Activated T-cell treated with anti-CD3 and anti-CD28 coated beads for 1 hour (primary cell): Measurements from ENCODE around the gene NPPB.
"Not testable (repeated sequence)": the region's sequence is repeated elsewhere in the genome, so short reads cannot be mapped to it uniquely, and the experiment has no call there.

Experiments used
- DNase-seq: peaks from one replicate; pipeline ENCODE4 v3.0.0-alpha.2; 2020; ENCODE audit warnings: low read depth

Gene NPPB

DNA sequence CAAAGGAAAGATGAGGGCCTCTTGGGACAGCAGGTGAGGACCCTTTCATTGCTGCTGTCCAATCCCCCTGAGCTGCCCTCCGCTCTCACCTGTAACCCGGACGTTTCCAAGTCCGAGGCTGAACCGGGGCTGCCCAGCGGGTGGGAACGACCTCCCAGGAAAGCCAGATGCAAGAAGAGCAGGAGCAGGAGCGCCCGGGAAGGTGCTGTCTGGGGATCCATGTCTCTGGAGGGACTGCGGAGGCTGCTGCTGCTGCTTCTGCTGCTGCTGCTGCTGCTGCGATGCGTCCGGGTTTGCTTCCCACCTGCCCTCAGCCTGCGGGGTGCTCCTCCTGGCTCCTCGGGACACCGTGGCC lies at the start of gene NPPB:
TSS of gene NPPB (minus strand) at position 333 of the 355 bp plus-strand sequence. CDS start at position 221, 112 bp downstream.
- DNase-seq: no peak

DNA sequence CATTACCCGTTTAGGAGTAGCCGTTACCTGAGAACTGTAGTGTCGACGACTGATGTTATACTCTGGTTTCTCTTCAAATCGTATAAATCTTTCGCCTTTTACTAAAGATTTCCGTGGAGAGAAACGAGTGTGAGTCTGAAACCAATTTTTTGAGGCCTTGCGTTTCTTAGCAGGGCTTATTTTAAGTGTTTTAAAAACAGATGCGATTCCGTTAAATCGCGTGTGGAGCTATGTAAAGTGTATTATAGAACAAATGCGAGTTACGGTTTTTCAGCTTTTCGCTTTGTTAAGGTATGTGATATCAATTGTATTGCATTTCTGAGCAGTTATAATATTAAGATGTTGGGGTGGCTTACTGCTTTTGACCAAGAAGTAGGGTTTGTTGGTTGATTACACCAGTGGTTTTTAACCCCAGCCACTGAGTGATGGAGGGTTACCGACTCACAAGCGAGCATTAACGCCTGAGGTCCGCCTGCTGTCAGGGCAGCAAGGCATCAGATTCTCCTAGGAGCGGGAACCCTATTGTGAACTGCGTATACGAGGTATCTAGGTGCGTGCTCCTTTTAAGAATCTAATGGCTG lies 49.4 kb upstream of the NPPB start:
- peak; percentile 36 for DNase-seq

DNA sequence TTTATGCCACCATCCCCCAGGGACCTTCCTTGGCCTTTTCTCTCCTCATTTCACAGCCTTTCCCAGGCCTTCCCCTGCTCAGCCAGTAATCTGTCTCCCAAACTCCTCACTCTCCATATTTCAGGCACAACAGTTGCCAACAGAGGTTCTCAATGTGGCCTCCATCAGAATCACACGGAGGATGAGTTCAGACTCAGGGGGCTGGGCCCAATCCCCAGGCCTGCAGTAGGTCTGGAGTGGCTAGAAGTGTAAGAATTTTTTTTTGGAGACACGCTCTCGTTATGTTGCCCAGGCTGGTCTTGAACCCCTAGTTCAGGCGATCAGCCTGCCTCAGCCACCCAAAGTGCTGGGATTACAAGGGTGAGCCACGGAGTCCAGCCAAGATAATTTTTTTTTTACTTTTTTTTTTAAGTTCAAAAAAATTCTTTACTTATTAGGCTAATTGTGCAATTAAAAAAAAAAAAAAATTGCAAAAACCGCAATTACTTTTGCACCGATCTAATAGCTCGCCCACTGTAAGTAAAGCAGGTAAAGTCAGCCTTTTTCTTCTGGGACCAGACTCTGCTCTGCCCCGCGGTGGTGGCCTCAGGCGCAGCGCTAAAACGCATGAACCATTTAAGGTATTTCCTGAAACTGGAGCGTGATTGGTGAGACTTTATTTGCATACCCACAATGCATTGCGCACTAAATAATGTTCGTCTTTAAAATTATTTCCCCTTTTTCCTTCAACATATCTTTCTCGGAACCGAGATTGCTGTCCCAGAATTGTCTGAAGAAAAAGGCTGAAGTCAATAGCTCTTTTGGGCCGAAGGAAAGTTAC lies 48.7 kb upstream of the NPPB start:
- peak; percentile 69 for DNase-seq

DNA sequence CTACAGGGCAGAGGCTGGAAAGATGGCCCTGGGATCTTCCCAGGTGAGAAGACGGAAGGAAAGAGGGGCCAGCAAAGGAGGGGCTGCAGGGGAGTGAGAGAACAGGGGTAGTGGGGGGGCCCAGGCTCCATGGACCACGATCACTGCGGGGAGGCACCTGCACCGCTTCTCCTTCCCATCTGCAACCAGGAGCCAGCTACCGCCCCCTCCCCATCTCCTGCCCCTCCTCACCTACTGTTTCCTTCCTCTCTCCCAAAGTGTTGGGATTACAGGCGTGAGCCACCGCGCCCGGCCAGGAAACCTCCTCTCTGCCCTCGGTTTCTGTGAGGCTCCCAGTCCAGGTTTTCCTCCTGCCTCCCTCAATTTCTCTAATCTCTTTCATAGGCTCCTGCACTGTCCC lies 48.1 kb upstream of the NPPB start:
- DNase-seq: no peak

DNA sequence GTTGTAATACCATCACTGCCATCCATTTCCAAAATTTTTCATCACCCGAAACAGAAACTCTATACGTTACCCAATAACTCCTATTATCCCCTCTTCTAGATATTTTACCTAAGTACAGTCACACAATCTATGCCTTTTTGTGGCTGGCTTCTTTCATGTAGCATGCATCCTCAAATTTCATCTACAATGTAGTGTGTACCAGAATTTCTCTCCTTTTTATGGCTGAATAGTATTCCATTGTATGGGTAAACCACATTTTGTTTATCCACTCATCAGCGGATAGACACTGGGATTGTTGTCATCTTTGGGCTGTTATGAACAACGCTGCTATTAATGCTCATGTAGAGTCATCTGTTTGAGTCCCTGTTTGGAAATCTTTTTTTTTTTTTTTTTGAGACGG lies 46.2 kb upstream of the NPPB start:
- DNase-seq: no peak

DNA sequence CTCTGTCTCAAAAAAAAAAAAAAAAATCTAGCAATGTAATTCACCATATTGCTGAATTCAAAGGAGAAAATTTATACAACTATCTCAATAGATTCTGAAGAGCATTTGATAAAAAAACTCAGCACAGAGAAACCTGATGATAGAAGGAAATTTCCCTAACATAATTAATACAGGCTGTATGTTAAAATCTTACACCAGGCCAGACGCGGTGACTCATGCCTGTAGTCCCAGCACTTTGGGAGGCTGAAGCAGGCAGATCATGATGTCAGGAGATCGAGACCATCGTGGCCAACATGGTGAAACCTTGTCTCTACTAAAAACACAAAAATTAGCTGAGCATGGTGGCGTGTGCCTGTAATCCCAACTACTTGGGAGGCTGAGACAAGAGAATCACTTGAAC lies 45.4 kb upstream of the NPPB start:
- not testable (repeated sequence) for DNase-seq

DNA sequence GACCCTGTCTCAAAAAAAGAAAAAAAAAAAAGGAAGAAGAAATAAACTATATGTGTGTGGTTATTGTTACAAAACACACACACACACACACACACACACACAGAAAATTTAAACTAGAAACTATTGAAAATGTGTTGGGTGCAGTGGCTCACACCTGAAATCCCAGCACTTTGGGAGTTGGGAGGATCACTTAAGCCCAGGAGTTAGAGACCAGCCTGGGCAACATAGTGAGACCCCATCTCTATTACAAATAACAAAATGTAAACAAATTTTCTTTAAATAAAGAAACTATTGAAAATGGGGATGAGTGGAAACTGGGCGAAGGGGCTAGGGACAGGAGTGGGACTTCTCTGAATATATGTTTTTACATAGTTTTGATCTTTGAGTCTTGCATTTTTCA lies 44.5 kb upstream of the NPPB start:
- DNase-seq: no peak

DNA sequence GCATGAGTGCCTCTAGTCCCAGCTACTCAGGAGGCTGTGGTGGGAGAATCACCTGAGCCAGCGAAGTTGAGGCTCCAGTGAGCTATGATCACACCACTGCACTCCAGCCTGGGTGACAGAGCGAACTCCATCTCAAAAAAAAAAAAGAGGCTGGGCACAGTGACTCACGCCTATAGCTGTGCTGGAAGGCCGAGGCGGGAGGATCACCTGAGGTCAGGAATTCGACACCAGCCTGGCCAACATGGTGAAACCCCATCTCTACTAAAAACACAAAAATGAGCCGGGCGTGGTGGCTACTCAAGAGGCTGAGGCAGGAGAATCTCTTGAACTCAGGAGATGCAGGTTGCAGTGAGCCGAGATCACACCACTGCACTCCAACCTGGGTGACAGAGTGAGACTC lies 42.7 kb upstream of the NPPB start:
- not testable (repeated sequence) for DNase-seq

DNA sequence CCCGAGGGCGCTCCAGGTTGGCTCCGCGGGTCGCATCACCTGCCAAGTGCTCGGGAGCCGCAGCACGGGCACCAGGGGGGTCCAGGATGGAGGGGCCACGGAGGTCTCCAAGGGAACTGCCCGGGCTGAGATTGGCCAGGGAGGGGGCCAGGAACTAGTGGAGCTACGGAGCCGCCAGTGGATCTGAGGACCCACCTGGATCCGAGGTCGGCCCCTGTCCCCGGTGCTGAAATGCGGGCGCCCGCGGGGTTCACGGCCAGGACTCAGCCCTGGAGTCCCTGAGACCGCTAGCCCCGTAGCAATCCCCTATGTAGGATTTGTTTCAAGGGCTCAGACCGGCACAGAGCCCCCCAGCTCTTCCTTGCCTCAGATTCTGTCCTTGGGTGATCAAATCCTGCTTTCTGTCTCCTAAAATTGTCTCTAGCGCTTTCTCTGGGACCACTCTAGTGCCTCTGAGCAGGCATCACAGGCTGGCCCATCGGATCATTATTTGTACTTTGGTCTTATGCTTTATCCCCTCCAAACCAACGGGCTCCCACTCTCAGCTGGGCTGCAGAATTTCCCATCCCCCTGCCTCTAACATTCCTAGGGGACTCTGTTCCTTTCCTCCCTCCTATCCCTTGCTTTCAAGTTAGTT lies 40.2 kb upstream of the NPPB start:
- DNase-seq: no peak

DNA sequence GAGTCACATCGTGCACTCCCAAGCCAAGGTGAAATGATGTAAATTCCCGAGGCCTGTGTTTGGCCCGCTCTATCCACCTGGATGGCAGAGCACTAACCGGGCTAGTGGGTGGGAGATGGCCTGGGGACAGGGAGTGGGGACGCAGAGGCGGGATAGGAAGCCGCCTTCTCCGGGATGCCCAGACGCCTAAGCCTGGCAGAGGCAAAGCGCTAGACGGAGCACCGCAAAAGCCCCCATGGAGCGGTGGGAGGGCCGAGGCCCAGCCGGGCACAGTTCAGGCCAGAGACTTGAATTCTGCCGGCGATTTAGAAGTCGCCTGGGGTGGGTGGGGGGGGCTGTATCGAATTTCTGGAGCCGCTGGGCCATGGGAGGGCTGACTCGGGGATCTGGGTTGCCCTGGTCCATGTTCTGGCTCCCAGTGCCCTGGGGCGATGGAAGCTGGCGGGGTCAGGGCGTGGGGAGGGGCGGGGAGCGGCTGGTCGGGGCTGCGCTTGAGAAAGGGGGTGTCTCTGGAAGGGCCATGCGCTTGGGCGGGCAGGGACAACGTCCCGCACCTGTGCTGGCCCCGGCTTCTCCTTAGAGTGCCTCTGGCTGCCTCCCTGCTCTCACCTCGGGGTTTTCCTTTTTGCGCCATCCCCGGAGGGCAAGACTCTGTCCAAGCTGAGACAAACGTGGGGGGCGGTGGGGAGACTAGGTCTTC lies 39.5 kb upstream of the NPPB start:
- no peak for DNase-seq

DNA sequence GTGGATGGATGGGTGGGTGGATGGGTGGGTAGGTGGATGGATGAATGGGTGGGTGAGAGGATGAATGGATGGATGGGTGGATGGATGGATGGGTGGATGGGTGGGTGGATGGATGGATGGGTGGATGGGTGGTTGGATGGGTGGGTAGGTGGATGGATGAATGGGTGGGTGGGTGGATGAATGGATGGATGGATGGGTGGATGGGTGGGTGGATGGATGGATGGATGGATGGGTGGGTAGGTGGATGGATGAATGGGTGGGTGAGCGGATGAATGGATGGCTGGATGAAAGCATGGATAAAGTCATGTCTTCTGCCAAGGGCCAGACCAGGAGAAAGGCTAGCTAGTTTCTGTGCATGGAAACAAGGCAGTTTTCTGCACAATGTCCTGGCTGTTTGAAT lies 35.8 kb upstream of the NPPB start:
- not testable (repeated sequence) for DNase-seq

DNA sequence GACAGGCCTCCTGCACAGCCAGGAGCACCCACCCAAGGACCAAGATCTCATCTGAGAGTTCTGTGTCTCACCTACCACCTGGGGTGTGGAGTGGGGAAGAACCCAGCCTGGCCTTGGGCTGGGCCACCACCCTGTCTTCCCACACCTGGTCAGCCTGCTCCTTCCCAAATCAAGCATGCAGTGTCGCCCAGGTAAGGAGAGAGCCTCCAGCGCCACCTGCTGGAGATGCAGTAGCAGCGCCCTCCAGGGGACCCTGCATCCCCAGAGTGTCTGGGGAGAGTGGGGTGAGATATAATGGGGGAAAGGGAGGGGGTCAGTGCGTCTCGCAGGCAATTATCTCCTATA lies 35.1 kb upstream of the NPPB start:
- DNase-seq: peak; percentile 72

DNA sequence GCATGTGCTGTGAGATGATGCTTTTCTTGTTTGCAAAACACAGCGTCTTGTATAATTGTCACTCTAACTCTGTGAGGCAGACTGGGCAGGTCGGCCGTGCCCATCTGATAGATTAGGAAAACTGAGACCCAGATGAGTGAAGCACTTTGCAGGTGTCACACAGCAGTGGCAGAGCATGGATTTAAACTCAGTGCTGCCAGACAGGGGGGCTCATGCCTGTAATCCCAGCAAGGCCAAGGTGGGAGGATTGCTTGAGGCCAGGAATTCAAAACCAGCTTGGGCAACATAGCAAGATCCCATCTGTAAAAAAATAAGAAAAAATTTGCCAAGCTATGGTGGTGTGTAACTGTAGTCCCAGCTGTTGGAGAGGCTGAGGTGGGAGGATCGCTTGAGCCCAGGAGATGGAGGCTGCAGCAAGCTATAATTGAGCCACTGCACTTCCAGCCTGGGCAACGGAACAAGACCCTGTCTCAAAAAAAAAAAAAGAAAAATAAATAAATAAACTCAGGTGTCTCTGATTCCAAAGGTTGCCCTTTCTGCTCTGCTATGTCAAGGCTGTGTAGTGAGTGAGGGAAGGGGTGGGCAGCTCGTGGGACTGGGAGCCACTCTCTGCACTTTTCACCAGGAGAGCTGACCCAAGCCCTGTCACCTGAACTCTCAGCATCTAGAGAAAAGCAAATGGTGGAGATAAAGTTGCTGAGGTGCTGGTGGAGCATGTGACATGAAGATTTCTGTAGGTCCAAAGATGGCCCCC lies 32.9 kb upstream of the NPPB start:
- no peak for DNase-seq

DNA sequence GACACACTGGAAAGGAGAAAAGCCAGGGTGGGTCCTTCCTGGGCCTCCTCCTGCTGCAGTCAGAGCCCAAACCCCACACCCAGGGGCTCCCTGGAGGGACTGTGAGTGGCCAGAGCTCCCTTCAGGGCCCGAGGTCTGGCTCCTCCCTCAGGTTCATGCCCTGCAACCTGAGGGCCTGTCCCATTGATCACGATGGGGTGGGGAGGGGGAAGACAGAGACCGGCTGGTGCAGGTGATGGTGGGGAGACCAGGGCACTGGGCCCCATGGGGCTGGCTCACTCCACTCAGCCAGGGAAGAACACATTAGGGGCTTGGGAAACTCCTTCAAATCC lies 30.1 kb upstream of the NPPB start:
- no peak for DNase-seq

DNA sequence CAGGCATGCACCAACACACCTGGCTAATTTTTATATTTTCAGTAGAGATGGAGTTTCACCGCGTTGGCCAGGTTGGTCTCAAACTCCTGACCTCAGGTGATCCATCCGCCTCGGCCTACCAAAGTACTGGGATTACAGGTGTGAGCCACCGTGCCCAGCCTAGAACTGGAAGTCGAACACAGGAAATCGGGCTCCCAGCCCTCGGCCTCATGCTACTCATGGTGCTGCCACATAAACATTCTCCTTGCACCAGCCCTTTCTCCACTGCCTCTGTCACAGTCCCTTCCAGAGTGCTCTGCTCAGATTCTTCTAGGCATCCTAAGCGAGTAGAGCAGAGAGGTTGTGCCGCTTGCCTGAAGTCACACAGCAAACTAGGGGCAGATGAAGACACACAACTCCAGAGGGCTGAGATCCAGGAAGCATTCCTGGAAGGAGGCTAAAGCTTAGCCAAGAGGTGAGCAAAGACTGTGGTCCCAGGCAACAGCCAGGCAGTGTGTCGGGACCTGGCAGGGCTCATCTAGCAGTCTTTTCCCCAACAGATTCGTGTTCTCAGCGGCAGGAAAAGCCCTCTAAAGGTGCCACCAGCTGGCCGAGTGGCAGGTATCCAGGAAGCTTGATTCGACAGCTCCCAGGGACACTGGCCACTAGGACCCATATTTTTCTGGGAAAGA lies 29.6 kb upstream of the NPPB start:
- DNase-seq: no peak

DNA sequence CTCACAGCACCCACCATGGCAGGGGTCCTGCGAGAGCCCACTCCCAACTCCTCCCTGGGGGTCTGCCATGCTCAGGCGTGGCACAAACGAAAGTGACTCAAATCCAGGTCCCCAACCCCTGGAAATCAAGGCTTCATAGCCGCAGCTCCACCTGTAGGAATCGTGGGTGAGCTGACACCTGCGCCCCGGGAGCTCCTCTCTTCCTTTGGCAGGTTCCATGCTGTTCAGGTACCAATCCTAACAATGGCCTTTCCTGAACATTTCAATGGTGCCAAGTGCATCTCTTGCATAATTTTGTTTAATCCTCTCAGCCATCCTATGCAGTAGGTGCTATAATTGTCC lies 28.9 kb upstream of the NPPB start:
- no peak for DNase-seq

DNA sequence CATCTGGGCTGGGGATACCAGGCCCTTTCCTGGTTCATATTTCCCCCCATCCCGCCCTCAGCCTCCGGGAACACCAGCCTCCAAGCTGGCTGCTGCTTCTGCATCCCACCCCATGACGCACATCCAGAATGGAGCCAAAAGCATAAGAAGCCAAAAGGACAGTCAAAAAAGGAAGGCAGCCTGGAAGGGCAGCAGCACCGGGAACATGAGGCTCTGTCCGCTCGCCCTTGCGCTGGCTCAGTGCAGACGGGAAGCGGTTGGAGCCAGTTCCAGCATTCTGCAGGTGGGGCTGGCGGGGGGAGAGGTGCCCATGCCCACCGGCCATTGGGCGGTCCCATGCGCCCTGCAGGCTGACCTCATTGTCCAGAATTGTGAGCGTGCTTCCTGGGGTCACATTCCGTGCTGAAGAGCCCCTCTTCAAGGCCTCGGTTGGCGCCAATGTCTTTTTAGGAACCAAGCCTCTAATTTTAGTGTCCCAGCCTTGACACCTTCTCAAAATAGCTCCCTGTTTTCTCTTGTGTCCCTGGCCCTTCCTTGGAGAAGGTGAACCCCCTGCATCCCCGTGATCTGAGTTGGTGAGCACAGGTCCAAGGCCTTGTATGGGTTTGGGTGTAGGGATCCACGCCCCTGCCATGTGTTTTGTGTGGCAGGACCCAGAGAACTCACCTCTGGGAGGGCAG lies 28.4 kb upstream of the NPPB start:
- DNase-seq: no peak

DNA sequence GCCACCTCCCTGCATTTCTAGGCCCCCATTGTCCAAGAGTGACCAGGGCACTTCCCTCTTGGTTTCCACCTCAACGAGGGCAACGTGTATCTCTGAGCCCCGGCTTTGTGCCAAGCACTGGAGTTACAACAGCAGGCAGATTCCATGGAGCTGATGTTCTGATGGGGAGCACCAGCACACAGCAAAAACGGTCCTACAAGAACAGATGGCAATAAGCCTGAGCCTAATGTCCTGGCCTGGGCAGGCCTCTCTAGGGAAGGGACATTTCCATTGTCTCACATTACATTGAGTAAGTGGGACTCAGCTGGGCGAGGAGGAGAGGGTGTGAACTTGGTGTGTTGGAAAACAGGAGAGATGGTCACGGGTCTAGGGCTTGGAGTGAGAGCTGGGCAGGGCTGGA lies 27.2 kb upstream of the NPPB start:
- DNase-seq: no peak

DNA sequence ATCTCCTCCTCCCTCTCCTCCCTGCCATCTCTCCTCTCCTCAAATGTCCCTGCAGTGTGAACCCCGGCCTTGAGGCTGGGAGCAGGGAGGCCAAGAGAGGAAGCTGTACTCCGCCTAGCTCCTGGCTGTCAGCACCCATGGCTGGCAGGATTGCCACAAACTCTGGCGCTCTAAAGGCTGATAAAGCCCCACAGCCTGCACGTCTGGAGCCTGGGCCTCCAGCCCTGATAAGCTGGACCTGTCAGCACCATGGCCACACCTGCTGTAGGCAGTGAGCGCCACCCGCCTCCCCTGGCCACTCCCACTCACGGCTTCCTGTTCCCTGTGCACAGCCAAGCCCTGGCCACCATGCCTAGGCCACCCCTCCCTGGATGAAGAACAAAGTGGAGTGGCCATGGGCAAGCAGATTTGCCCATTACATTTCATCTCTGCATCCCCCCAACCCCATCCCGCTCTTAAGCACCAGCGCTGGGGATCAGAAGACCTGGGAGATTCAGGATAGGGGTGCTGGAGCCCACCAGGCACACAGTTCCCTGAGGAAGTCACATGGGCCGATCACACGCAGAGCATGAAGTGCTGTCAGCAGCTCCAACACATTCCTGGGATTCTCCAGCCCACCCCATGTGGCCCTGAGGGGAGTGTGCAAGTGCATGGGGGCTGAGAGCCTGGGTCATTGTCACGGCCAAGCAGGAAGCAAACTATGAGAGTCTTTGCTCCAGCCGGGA lies 24.2 kb upstream of the NPPB start:
- DNase-seq: no peak

DNA sequence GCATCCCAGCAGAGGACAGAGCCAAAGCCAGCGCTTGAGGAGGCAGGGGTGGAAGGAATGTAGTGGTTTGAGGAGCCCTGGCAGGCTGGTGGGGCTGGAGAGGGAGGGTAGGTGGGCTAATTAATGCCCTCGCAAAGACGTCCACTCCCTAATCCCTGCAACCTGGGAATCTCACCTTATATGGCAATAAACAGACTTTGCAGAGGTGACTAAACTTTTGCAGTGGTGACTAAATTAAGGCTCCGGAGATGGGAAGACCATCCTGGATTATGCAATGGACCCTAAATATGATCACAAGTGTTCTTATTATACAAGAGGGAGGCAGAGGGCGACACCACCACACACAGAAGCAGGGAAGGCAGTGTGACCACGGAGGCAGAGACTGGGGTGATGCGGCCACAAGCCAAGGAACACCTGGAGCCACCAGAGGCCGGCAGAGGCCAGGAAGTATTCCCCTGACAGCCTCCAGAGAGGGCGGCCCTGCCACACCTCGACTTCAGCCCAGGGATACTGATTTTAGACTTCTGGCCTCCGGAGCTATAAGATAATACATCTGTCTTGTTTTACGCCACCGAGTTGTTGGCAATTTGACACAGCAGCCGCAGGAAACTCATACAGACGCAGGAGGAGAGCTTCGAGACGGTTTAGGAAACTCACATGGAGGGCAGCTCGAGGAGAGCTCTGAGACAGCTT lies 23.1 kb upstream of the NPPB start:
- no peak for DNase-seq
